Astrocyte (in vitro differentiated cells and primary cell): ENCODE data around the gene HOXA7. TPM values are rescaled to one million over a fixed set of nuclear protein-coding genes. Genes with fewer than 3 reads are reported as not detected.

ENCODE experiments used
- DNase-seq: peaks from one replicate; pipeline ENCODE4 v3.0.0-alpha.2; 2010; ENCODE audit warnings: low read depth
- FAIRE-seq: peaks from 2 replicates; lab custom pipeline; 2011; peaks lifted over from hg19 to GRCh38; lab: Jason Lieb, UNC
- H2AFZ ChIP-seq: 2 replicates; pipeline ENCODE4 v1.6.0; 2012; ENCODE audit warnings: low read depth, low read length, inconsistent platforms
- H3K27ac ChIP-seq: 2 replicates; pipeline ENCODE4 v1.5.1; 2011; ENCODE audit warnings: low read depth, low read length, inconsistent platforms
- H3K27me3 ChIP-seq: 2 replicates; pipeline ENCODE4 v1.6.0; 2011; ENCODE audit warnings: low read length, inconsistent platforms; ENCODE audit not compliant: insufficient read depth
- H3K36me3 ChIP-seq: 2 replicates; pipeline ENCODE4 v1.5.1; 2011; ENCODE audit warnings: low read length, inconsistent platforms; ENCODE audit not compliant: insufficient read depth
- H3K4me1 ChIP-seq: 2 replicates; pipeline ENCODE4 v1.5.1; 2011; ENCODE audit warnings: low read length, inconsistent platforms; ENCODE audit not compliant: insufficient read depth
- H3K4me2 ChIP-seq: 2 replicates; pipeline ENCODE4 v1.6.0; 2012; ENCODE audit warnings: low read length, inconsistent platforms
- H3K4me3 ChIP-seq: 2 replicates; pipeline ENCODE4 v1.5.1; 2011; ENCODE audit warnings: low read depth, mild to moderate bottlenecking, low read length, inconsistent platforms; ENCODE audit not compliant: insufficient read depth
- H3K79me2 ChIP-seq: 2 replicates; pipeline ENCODE4 v1.6.0; 2012; ENCODE audit warnings: mild to moderate bottlenecking, low read length, inconsistent platforms; ENCODE audit not compliant: insufficient read depth
- H3K9ac ChIP-seq: 2 replicates; pipeline ENCODE4 v1.6.0; 2012; ENCODE audit warnings: mild to moderate bottlenecking, low read length, inconsistent platforms
- H3K9me3 ChIP-seq: 2 replicates; pipeline ENCODE4 v1.5.1; 2012; ENCODE audit warnings: low read depth, mild to moderate bottlenecking, low read length, inconsistent platforms; ENCODE audit not compliant: insufficient read depth
- H4K20me1 ChIP-seq: 2 replicates; pipeline ENCODE4 v1.6.0; 2012; ENCODE audit warnings: low read length, inconsistent platforms; ENCODE audit not compliant: insufficient read depth
- H3K27ac Mint-ChIP-seq: one replicate; pipeline ENCODE4 v1.8.0; 2021; ENCODE audit warnings: mild to moderate bottlenecking, mixed read lengths; ENCODE audit not compliant: unreplicated experiment
- H3K27me3 Mint-ChIP-seq: one replicate; pipeline ENCODE4 v1.8.0; 2021; ENCODE audit warnings: low read depth, mixed read lengths; ENCODE audit not compliant: unreplicated experiment
- H3K36me3 Mint-ChIP-seq: one replicate; pipeline ENCODE4 v1.8.0; 2021; ENCODE audit warnings: low read depth, mixed read lengths; ENCODE audit not compliant: unreplicated experiment
- H3K4me1 Mint-ChIP-seq: one replicate; pipeline ENCODE4 v1.8.0; 2021; ENCODE audit warnings: low read depth, mixed read lengths; ENCODE audit not compliant: unreplicated experiment
- H3K4me3 Mint-ChIP-seq: one replicate; pipeline ENCODE4 v1.8.0; 2021; ENCODE audit warnings: mild to moderate bottlenecking, moderate library complexity, mixed read lengths; ENCODE audit not compliant: unreplicated experiment
- H3K9me3 Mint-ChIP-seq: one replicate; pipeline ENCODE4 v1.8.0; 2021; ENCODE audit warnings: mild to moderate bottlenecking, mixed read lengths; ENCODE audit not compliant: unreplicated experiment
- CTCF ChIP-seq: IDR thresholded peaks from 2 replicates; pipeline ENCODE4 v1.5.1; 2011; ENCODE audit warnings: low read depth, mild to moderate bottlenecking, inconsistent platforms, low read length, moderate library complexity; ENCODE audit not compliant: insufficient read depth
- EZH2 ChIP-seq: IDR thresholded peaks from 2 replicates; pipeline ENCODE4 v1.6.1; 2012; ENCODE audit warnings: mild to moderate bottlenecking, low read length, inconsistent platforms; ENCODE audit not compliant: insufficient read depth
- total RNA-seq: library from RNA; stranded (reverse); gene quantifications from 2 replicates; pipeline ENCODE4 v1.2.1, GENCODE V29; 2021

HOXA7 gene
- total RNA-seq, 1 donor from 2014 or later: not detected

GRCh38 chr7:27123477-27124053 is 32.9 kb downstream of the HOXA7 start:
- Histone ChIP-seq H3K27ac (peak overlapping the region; percentile 84), H3K27me3 (peaks cover 71% of the 10 kb centered on the region), H3K4me2 (peak overlapping the region; percentile 83), H3K36me3 (no peaks in the 10 kb centered on the region), H4K20me1 (no peaks in the 10 kb centered on the region), H3K79me2 (peaks cover 28% of the 10 kb centered on the region), H3K9me3 (no peaks in the 10 kb centered on the region), H3K4me3 (peak overlapping the region; percentile 60), H3K4me1 (peaks cover 11% of the 10 kb centered on the region), H2AFZ (no peak overlapping the region), H3K9ac (peak overlapping the region; percentile 83)
- no peak for FAIRE-seq
- H3K27ac Mint-ChIP-seq: no peak overlapping the region
- DNase-seq: peak; percentile 8
- peaks cover 99% of the 10 kb centered on the region for H3K27me3 Mint-ChIP-seq
- peaks cover 46% of the 10 kb centered on the region for H3K9me3 Mint-ChIP-seq
- TF ChIP-seq EZH2 (no peak), CTCF (no peak)
- peaks cover 2% of the 10 kb centered on the region for H3K36me3 Mint-ChIP-seq
- H3K4me1 Mint-ChIP-seq: peaks cover 2% of the 10 kb centered on the region
- no peak overlapping the region for H3K4me3 Mint-ChIP-seq

GRCh38 chr7:27123007-27123476 is 33.4 kb downstream of the HOXA7 start:
- Histone ChIP-seq H3K9ac (peak overlapping the region; percentile 83), H2AFZ (no peak overlapping the region), H4K20me1 (no peaks in the 10 kb centered on the region), H3K27ac (peak overlapping the region; percentile 84), H3K4me2 (peak overlapping the region; percentile 83), H3K36me3 (no peaks in the 10 kb centered on the region), H3K9me3 (no peaks in the 10 kb centered on the region), H3K79me2 (peaks cover 29% of the 10 kb centered on the region), H3K27me3 (peaks cover 69% of the 10 kb centered on the region), H3K4me1 (peaks cover 11% of the 10 kb centered on the region), H3K4me3 (peak overlapping the region; percentile 60)
- peak; percentile 64 for DNase-seq
- peaks cover 99% of the 10 kb centered on the region for H3K27me3 Mint-ChIP-seq
- no peak for FAIRE-seq
- TF ChIP-seq CTCF (no peak), EZH2 (no peak)
- H3K4me3 Mint-ChIP-seq: no peak overlapping the region
- peaks cover 2% of the 10 kb centered on the region for H3K36me3 Mint-ChIP-seq
- peaks cover 2% of the 10 kb centered on the region for H3K4me1 Mint-ChIP-seq
- no peak overlapping the region for H3K27ac Mint-ChIP-seq
- peaks cover 49% of the 10 kb centered on the region for H3K9me3 Mint-ChIP-seq
